GM12878 (cell line): Measurements from ENCODE around the gene CTSA. TPM values are rescaled to one million over a fixed set of nuclear protein-coding genes. Genes with fewer than 3 reads are reported as not detected.

Source experiments
- ATAC-seq: fragments of 200-7000 bp; cut with Tn5 transposase; 3 replicates; pipeline ENCODE4 v1.9.1; 2020; ENCODE audit warnings: mild to moderate bottlenecking, moderate library complexity
- BruUV-seq: library from RNA; stranded (reverse); fragments of 400-500 nt; replicated peaks from 2 replicates; lab custom pipeline; 2021; lab: Mats Ljungman, UMichigan
- CTCF ChIA-PET: fragments of 300-600 bp; sonication (Branson Sonifier 250); formaldehyde crosslinking; extraction: SDS; loops from one replicate; lab custom pipeline; 2021; ENCODE audit warnings: inconsistent platforms; lab: Yijun Ruan, JAX
- POLR2A ChIA-PET: fragments of 350-600 bp; formaldehyde crosslinking; extraction: SDS; loops from one replicate; lab custom pipeline; 2021; ENCODE audit warnings: inconsistent platforms; lab: Charles Lee
- RAD21 ChIA-PET: fragments of 300-600 bp; sonication (Branson Sonifier 250); formaldehyde crosslinking; loops from one replicate; lab custom pipeline; 2023; ENCODE audit warnings: antibody characterized with exemption; ENCODE audit not compliant: unreplicated experiment; lab: Charles Lee
- SMC1A ChIA-PET: fragments of 300-600 bp; sonication (Branson Sonifier 250); formaldehyde crosslinking; loops from one replicate; lab custom pipeline; 2023; ENCODE audit not compliant: unreplicated experiment, uncharacterized antibody; lab: Charles Lee
- DNase-seq: peaks from one replicate; pipeline ENCODE4 v3.0.0-alpha.2; 2011; ENCODE audit warnings: low read depth, low spot score
- FAIRE-seq: peaks from 3 replicates; lab custom pipeline; 2011; peaks lifted over from hg19 to GRCh38; lab: Jason Lieb, UNC
- H2AFZ ChIP-seq: 2 replicates; pipeline ENCODE4 v1.6.0; 2011; ENCODE audit warnings: low read depth, low read length, control low read depth; ENCODE audit not compliant: control insufficient read depth
- H3K27ac ChIP-seq: 2 replicates; pipeline ENCODE4 v1.5.1; 2011; ENCODE audit warnings: control low read depth; ENCODE audit not compliant: control insufficient read depth, insufficient read depth
- H3K27me3 ChIP-seq, 2 experiments: replicated peaks in 1 of 2; 2 replicates each; pipeline versions ENCODE4 v1.6.0 to v1.6.1; 2011; ENCODE audit warnings: low read length in 1 of 2; ENCODE audit not compliant: control insufficient read depth in 2 of 2, insufficient read depth in 2 of 2
- H3K36me3 ChIP-seq, 2 experiments: 2 replicates each; pipeline ENCODE4 v1.5.1; 2011; ENCODE audit warnings: low read length in 1 of 2; ENCODE audit not compliant: control insufficient read depth in 2 of 2, insufficient read depth in 2 of 2
- H3K4me1 ChIP-seq: 2 replicates; pipeline ENCODE4 v1.6.1; 2011; ENCODE audit warnings: mild to moderate bottlenecking, low read length, moderate library complexity, mixed read lengths; ENCODE audit not compliant: control insufficient read depth, insufficient read depth
- H3K4me2 ChIP-seq: 2 replicates; pipeline ENCODE4 v1.6.0; 2011; ENCODE audit warnings: control low read depth; ENCODE audit not compliant: control insufficient read depth, insufficient read depth
- H3K4me3 ChIP-seq: fragments of 200-600 bp; sonication (generic); 2 replicates; pipeline ENCODE4 v1.5.1; 2016
- H3K79me2 ChIP-seq: 2 replicates; pipeline ENCODE4 v1.6.0; 2011; ENCODE audit warnings: low read length; ENCODE audit not compliant: control insufficient read depth, insufficient read depth
- H3K9ac ChIP-seq: 2 replicates; pipeline ENCODE4 v1.8.0; 2011; ENCODE audit warnings: low read length, control low read depth, mixed read lengths; ENCODE audit not compliant: control insufficient read depth, insufficient read depth
- H3K9me3 ChIP-seq: replicated peaks from 3 replicates; pipeline ENCODE4 v1.5.1; 2011; ENCODE audit warnings: mild to moderate bottlenecking, low read length; ENCODE audit not compliant: control insufficient read depth, insufficient read depth
- H4K20me1 ChIP-seq: 2 replicates; pipeline ENCODE4 v1.6.0; 2011; ENCODE audit not compliant: control insufficient read depth, insufficient read depth
- CBFB ChIP-seq: IDR thresholded peaks from 2 replicates; pipeline ENCODE4 v1.6.1; 2016; ENCODE audit warnings: antibody characterized with exemption, low read depth
- DPF2 ChIP-seq: fragments of 450-650 bp; IDR thresholded peaks from 2 replicates; pipeline ENCODE4 v1.6.1; 2017; ENCODE audit warnings: mild to moderate bottlenecking
- EZH2 ChIP-seq: IDR thresholded peaks from 2 replicates; pipeline ENCODE4 v1.6.1; 2012; ENCODE audit warnings: low read depth, mild to moderate bottlenecking, control low read depth, inconsistent platforms, low read length, borderline replicate concordance; ENCODE audit not compliant: control insufficient read depth
- IRF4 ChIP-seq: IDR thresholded peaks from 2 replicates; pipeline ENCODE4 v1.6.1; 2011; ENCODE audit warnings: low read depth, low read length
- KDM1A ChIP-seq: fragments of 200-600 bp; sonication (generic); IDR thresholded peaks from 2 replicates; pipeline ENCODE4 v1.6.1; 2016; ENCODE audit warnings: borderline replicate concordance
- MEF2B ChIP-seq: fragments of 450-650 bp; IDR thresholded peaks from 2 replicates; pipeline ENCODE4 v1.6.1; 2018; ENCODE audit warnings: mild to moderate bottlenecking, moderate library complexity; ENCODE audit not compliant: partially characterized antibody, poor library complexity, severe bottlenecking
- MYB ChIP-seq: fragments of 150-350 bp; IDR thresholded peaks from 2 replicates; pipeline ENCODE4 v1.6.1; 2014; ENCODE audit warnings: mild to moderate bottlenecking, low read depth, low read length, borderline replicate concordance
- NFIC ChIP-seq: IDR thresholded peaks from 2 replicates; pipeline ENCODE4 v1.6.1; 2012; ENCODE audit warnings: low read depth, mild to moderate bottlenecking, inconsistent platforms, low read length, moderate library complexity
- NFXL1 ChIP-seq: fragments of 450-650 bp; IDR thresholded peaks from 2 replicates; pipeline ENCODE4 v1.6.1; 2017; ENCODE audit warnings: antibody characterized with exemption, mild to moderate bottlenecking, borderline replicate concordance
- NRF1 ChIP-seq: conservative IDR thresholded peaks from 2 replicates; pipeline ENCODE4 v1.6.1; 2011; ENCODE audit warnings: mild to moderate bottlenecking, low read depth, low read length, improper control_type of control experiment
- POU2F2 ChIP-seq: IDR thresholded peaks from 3 replicates; pipeline ENCODE4 v1.6.1; 2011; ENCODE audit warnings: low read depth, mild to moderate bottlenecking, low read length, borderline replicate concordance
- RAD21 ChIP-seq: IDR thresholded peaks from 2 replicates; pipeline ENCODE4 v1.6.1; 2011; ENCODE audit warnings: mild to moderate bottlenecking, low read depth, low read length, moderate library complexity; ENCODE audit not compliant: insufficient read depth
- SIN3A ChIP-seq: IDR thresholded peaks from 2 replicates; pipeline ENCODE4 v1.6.1; 2012; ENCODE audit warnings: low read depth, low read length, improper control_type of control experiment
- SIX5 ChIP-seq: IDR thresholded peaks from 2 replicates; pipeline ENCODE4 v1.6.1; 2011; ENCODE audit warnings: mild to moderate bottlenecking, low read depth, low read length, moderate library complexity; ENCODE audit not compliant: severe bottlenecking
- SRF ChIP-seq, 2 experiments: IDR thresholded peaks; 2 replicates each; pipeline ENCODE4 v1.6.1; 2011; ENCODE audit warnings: low read depth in 2 of 2, low read length in 2 of 2, mild to moderate bottlenecking in 1 of 2, moderate library complexity in 1 of 2
- STAT3 ChIP-seq: IDR thresholded peaks from 2 replicates; pipeline ENCODE4 v1.6.1; 2011; ENCODE audit warnings: low read depth, low read length, improper control_type of control experiment
- YBX1 ChIP-seq: fragments of 450-650 bp; IDR thresholded peaks from 2 replicates; pipeline ENCODE4 v1.6.1; 2016; ENCODE audit warnings: antibody characterized with exemption
- ZNF217 ChIP-seq: fragments of 450-650 bp; IDR thresholded peaks from 2 replicates; pipeline ENCODE4 v1.6.1; 2017; ENCODE audit warnings: antibody characterized with exemption, mild to moderate bottlenecking
- ZZZ3 ChIP-seq: IDR thresholded peaks from 2 replicates; pipeline ENCODE4 v1.6.1; 2011; ENCODE audit warnings: low read depth; ENCODE audit not compliant: control insufficient read depth, insufficient read length
- in situ Hi-C: fragments of 300-500 bp; cut with MboI; formaldehyde crosslinking; loops from 9 replicates; pipeline ENCODE4 v1.14.3; 2018; ENCODE audit warnings: mixed read lengths
- intact Hi-C: fragments of 100-400 bp; cut with micrococcal nuclease; formaldehyde crosslinking; loops from one replicate; pipeline ENCODE4 v1.14.2; 2022; ENCODE audit not compliant: unreplicated experiment
- polyA plus RNA-seq, 11 experiments: library from polyadenylated mRNA; depleted of rRNA in 4 of 11; unstranded in 6 of 11; stranded (reverse) in 5 of 11; fragments of >200 nt; fragmentation: Nextera tagmentation in 4 of 11; fragmentation: Illumina TruSeq in 1 of 11; extraction: Ambion mirVana in 4 of 11; extraction: Trizol in 1 of 11; gene quantifications; 1 replicate in 1 of 11; 2 replicates in 10 of 11; pipeline versions ENCODE4 v1.2.1 to v1.2.3, GENCODE V29; 2011 to 2016; ENCODE audit warnings: inconsistent platforms in 2 of 11, missing spikeins in 2 of 11, low read depth in 1 of 11
- total RNA-seq, 4 experiments: library from RNA; depleted of rRNA in 3 of 4; stranded (reverse); fragments of >200 nt in 3 of 4; fragmentation: Illumina TruSeq in 1 of 4; extraction: Trizol in 1 of 4; gene quantifications; 2 replicates each; pipeline versions ENCODE4 v1.2.1 to v1.2.3, GENCODE V29; 2013 to 2021
- TF ChIP-seq, protein P1 (sequence below): fragments of 450-650 bp; IDR thresholded peaks from 2 replicates; pipeline ENCODE4 v1.6.1; 2017; ENCODE audit warnings: mild to moderate bottlenecking, low read depth, inconsistent platforms; ENCODE audit not compliant: poor library complexity, severe bottlenecking
- TF ChIP-seq, protein P2 (sequence below): IDR thresholded peaks from 2 replicates; pipeline ENCODE4 v1.6.1; 2011; ENCODE audit warnings: low read depth, mild to moderate bottlenecking, low read length, moderate library complexity, borderline replicate concordance; ENCODE audit errors: extremely low read depth
- TF ChIP-seq, protein P3 (sequence below): IDR thresholded peaks from 2 replicates; pipeline ENCODE4 v1.6.1; 2011; ENCODE audit warnings: borderline replicate concordance, low read depth, mild to moderate bottlenecking, moderate library complexity, mixed read lengths, low read length; ENCODE audit not compliant: insufficient read depth; ENCODE audit errors: extremely low read length
- TF ChIP-seq, protein P4 (sequence below): IDR thresholded peaks from 2 replicates; pipeline ENCODE4 v1.6.1; 2012; ENCODE audit warnings: low read depth, low read length, improper control_type of control experiment

The CTSA gene
- total and polyA plus RNA-seq, 10 of the 15 experiments (the other 5 are each of a cell fraction or from before 2014, with no cell fraction given), result 7.1 to 67.0 (median 36.2) TPM

DNA sequence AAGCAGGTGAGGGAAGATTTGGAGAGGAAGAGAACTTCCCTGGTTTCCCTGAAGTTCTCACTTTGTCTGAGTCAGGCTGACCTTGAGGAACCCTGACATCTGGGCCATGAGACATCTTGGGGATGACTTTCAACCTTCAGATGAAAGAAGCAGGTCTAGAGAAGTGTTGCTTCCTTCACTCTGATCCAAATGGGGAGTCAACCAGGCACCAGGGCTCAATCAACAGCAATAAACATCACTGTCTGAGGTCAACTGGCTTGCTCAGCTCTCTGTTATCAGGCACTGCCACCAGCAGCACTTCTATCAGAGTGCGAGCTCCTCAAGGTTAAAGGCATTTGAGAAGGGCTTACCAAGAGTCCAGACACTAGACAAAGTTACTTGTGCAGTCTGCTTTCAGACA lies 40.2 kb upstream of the CTSA start (continued):
- TF ChIP-seq SRF (IDR thresholded peaks at IDR 0.05; ENCODE audit: low read depth in 2 of 2, low read length in 2 of 2), result no peak
- TF ChIP-seq YBX1, result no peak
- TF ChIP-seq, protein P1, sequence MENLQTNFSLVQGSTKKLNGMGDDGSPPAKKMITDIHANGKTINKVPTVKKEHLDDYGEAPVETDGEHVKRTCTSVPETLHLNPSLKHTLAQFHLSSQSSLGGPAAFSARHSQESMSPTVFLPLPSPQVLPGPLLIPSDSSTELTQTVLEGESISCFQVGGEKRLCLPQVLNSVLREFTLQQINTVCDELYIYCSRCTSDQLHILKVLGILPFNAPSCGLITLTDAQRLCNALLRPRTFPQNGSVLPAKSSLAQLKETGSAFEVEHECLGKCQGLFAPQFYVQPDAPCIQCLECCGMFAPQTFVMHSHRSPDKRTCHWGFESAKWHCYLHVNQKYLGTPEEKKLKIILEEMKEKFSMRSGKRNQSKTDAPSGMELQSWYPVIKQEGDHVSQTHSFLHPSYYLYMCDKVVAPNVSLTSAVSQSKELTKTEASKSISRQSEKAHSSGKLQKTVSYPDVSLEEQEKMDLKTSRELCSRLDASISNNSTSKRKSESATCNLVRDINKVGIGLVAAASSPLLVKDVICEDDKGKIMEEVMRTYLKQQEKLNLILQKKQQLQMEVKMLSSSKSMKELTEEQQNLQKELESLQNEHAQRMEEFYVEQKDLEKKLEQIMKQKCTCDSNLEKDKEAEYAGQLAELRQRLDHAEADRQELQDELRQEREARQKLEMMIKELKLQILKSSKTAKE, result no peak
- TF ChIP-seq POU2F2, result no peak
- no peak for TF ChIP-seq ZNF217
- TF ChIP-seq, protein P2, sequence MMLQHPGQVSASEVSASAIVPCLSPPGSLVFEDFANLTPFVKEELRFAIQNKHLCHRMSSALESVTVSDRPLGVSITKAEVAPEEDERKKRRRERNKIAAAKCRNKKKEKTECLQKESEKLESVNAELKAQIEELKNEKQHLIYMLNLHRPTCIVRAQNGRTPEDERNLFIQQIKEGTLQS, result no peak
- TF ChIP-seq CBFB, result no peak
- TF ChIP-seq NFXL1, result no peak

DNA sequence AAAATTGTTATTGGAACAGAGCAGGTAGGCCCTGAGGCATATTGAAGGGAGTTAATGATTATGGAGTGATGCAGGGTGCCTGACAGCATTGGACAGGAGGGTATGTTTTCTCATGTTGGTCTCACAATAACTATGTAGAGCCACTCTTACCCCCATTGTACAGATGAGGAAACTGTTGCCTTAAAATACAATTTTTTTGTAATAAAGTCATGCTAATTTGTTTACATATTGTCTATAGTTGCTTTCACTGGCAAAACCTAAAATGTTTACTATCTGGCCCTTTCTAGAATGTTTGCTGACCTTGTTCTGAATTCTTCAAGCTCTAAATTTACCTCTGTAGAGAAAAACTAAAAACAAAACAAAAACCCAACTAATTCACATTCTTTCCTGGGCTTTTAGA lies 39.6 kb upstream of the CTSA start:
- no peak overlapping the region for H3K9ac ChIP-seq
- ChIA-PET CTCF (interaction anchor here (1.2 to 1.5 kb wide), 2 partner anchors 17 to 52 kb away, joined by 4 read pairs; no protein-coding TSS in a partner anchor), SMC1A (interaction anchor here (1.0 to 1.3 kb wide), 2 partner anchors 39 to 53 kb away, joined by 3 read pairs; no protein-coding TSS in a partner anchor), RAD21 (no interaction called here), POLR2A (interaction anchor here (1.2 to 2.4 kb wide), 3 partner anchors 9 to 38 kb away, joined by 4 to 10 read pairs (median 7); partner anchors contain the start of gene UBE2C)
- H3K36me3 ChIP-seq, result no peaks in the 10 kb centered on the region
- H3K27ac ChIP-seq, result no peak overlapping the region
- no peak for ATAC-seq
- intact Hi-C loops, result no loop called here
- H3K4me3 ChIP-seq, result no peak overlapping the region
- no peak for DNase-seq
- H4K20me1 ChIP-seq, result no peaks in the 10 kb centered on the region
- no peaks in the 10 kb centered on the region for H3K9me3 ChIP-seq
- H2AFZ ChIP-seq, result no peak overlapping the region
- no peaks in the 10 kb centered on the region for H3K27me3 ChIP-seq
- H3K79me2 ChIP-seq, result peaks cover 12% of the 10 kb centered on the region
- peaks cover 6% of the 10 kb centered on the region for H3K4me1 ChIP-seq
- FAIRE-seq, result no peak
- no peak overlapping the region for H3K4me2 ChIP-seq
- no TSS peak for BruUV-seq
- in situ Hi-C loops, result no loop called here
- TF ChIP-seq IRF4 (no peak), SIX5 (no peak), ZZZ3 (no peak), NFIC (no peak), MEF2B (no peak), STAT3 (no peak), RAD21 (no peak), KDM1A (no peak), DPF2 (no peak), NRF1 (no peak), EZH2 (no peak), MYB (no peak), SIN3A (no peak)
- TF ChIP-seq, protein P3, sequence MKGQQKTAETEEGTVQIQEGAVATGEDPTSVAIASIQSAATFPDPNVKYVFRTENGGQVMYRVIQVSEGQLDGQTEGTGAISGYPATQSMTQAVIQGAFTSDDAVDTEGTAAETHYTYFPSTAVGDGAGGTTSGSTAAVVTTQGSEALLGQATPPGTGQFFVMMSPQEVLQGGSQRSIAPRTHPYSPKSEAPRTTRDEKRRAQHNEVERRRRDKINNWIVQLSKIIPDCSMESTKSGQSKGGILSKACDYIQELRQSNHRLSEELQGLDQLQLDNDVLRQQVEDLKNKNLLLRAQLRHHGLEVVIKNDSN, result no peak
- TF ChIP-seq, protein P4, sequence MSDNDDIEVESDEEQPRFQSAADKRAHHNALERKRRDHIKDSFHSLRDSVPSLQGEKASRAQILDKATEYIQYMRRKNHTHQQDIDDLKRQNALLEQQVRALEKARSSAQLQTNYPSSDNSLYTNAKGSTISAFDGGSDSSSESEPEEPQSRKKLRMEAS, result no peak
